Activated effector memory CD4-positive, alpha-beta T cell treated with anti-CD3 and anti-CD28 coated beads, Interleukin-2, amount 50 U/mL, for 16 hours (primary cell): Measurements from ENCODE around the gene FAM20C.

Experiments used
- DNase-seq: peaks from one replicate; pipeline ENCODE4 v3.0.0-alpha.2; 2020

FAM20C gene

GRCh38 chr7:261341-262250 lies 69.2 kb downstream of the FAM20C start:
- DNase-seq = peak; percentile 55

- peak; percentile 4 for DNase-seq
These were observed 69.8 kb downstream of the FAM20C start for GRCh38 chr7:262251-262572.

DNA sequence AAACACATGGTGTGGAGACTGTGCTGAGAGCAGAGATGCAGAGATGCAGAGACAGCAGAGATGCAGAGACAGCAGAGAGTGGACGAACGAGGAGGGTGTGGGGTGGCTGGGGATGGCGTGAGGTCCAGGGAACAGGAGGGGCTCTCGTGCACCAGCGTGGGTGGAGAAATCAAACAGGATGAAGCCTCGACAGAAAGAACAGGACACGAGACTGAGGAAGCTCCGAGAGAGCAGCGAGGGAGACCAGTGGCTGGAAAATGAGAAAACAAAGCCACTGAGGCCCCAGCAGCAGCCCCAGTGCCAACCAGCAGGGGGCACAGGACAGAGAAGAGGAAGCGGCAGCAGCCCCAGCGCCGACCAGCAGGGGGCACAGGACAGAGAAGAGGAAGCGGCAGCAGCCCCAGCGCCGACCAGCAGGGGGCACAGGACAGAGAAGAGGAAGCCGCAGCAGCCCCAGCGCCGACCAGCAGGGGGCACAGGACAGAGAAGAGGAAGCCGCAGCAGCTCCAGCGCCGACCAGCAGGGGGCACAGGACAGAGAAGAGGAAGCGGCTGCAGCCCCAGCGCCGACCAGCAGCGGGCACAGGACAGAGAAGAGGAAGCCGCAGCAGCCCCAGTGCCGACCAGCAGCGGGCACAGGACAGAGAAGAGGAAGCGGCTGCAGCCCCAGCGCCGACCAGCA lies 70.4 kb downstream of the FAM20C start:
- DNase-seq = peak; percentile 87

DNA sequence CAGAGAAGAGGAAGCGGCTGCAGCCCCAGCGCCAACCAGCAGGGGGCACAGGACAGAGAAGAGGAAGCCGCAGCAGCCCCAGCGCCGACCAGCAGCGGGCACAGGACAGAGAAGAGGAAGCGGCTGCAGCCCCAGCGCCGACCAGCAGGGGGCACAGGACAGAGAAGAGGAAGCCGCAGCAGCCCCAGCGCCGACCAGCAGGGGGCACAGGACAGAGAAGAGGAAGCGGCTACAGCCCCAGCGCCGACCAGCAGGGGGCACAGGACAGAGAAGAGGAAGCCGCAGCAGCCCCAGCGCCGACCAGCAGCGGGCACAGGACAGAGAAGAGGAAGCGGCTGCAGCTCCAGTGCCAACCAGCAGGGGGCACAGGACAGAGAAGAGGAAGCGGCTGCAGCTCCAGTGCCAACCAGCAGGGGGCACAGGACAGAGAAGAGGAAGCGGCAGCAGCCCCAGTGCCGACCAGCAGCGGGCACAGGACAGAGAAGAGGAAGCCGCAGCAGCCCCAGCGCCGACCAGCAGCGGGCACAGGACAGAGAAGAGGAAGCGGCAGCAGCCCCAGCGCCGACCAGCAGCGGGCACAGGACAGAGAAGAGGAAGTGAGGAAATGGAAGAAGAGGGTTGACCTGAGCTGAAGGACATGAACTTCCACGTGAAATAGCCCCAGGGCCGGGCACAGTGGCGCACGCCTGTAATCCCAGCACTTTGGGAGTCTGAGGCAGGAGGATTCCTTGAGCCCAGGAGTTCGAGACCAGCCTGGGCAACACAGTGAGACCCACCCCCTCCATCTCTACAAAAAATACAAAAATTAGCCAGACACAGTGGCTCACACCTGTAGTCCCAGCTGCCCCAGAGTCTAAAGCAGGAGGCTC lies 71.3 kb downstream of the FAM20C start:
- peak; percentile 67 for DNase-seq

DNA sequence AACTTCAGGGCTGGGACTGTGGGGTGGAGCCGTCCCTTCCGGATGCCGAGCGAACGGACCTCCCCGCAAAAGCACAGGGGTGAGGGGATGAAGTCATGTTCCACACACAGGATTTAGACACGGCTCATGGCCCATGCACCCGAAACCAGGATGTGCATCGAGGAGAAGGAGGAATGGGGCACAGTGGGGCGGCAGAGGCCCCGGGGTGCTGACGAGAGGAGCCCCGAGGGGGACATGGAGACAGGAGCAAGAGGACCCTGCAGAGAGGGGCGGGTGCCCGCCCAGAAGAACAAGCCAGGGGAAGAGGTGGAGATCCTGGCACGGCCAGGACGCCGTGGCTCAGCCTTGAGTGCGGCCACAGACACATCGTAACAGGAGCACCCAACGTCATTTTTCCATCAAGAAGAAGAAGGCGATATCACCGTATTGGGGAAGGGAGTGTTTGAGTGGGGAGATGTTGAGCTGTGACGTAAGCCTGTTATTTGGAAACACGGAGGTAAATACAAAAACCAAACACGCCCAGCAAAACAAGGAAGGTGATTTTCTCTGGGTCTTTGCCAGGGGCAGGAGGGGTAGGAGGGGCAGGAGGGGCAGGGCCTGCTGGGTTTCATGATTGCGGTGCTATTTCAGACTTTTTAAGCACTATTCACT lies 72.3 kb downstream of the FAM20C start:
- DNase-seq = peak; percentile 61

DNA sequence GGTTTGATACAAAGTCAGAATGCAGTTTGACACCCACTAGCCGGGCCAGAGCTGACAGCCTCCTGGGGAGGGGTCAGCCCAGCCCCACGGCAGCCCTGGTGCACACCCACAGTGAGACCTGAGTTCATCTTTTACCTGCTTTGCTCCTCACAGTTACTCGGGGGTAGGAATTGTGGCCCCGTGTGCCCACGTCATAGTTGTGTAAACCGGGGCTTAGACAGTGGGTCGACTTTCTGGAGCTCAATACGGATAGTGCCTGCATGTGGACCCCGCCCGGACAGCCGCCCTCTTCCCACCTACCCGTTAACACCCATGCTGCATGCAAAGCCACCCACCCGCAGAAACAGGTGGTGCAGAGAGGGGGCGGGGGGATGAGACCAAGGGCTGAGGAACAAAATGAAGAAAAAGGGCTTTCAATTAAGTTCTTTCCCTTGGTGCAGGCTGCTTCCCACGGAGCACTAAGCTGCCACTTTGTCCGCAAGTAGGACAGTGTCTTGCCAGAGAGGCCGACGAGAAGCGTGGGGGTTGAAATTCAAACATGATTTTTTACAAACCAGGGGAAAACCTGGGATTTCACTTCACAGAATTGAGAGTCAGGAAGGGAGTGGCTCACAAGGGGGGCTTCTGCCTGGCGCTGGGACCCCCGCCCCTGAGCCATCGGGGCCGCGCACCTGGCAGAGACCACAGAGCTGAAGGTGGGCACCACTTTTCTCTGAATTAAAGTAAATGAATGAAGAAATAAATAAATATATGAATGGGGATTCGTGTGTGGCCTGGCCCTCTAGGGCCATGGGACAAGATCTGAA lies 73.0 kb downstream of the FAM20C start:
- DNase-seq = peak; percentile 62

- DNase-seq = no peak
These were observed 73.9 kb downstream of the FAM20C start for GRCh38 chr7:265998-266850.

DNA sequence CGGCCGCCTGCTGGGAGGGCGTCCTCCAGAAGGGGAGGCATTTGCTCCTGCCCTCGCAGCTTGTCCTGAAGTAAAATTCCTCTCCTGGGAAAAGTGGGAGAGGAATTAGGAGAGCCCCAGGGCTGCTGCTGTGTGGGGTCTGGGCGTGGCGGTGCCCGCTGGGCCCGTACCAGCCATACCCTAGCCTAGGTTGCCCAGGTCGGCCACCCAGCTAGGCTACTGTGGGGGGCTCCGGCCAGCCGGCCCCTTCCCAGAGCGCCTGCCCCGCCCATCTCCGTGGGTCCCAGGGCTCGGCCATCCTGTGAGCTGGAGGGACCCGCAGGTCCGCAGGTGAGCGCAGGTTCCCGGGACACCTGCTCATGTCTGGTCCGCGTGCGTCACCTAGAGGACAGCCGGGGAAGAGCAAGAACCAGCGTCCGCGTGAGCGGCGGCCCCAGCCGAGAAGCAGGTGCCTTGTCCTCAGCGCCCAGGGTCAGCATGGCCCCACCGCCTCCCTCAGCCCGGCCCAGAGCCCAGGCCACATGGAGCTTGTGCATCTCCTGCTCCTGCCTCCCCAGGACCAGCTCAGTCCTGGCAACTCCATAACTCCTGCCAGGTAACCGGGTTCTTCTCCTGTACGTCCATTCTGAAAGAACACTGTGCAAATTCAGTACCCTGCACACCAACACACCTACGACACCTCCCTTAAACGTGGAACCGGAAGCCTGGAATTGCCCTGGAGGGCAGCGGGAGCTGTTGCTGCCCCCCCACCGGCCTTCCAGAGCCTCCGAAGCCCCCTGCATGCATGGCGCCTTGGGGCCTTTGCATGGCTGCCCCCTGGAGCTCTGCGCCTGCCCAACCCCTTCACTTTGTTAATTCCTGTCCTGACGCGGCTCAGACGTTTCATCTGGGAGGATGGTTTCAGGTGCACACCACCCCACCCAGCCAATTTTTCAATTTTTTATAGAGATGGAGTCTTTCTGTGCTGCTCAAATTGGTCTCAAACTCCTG lies 74.8 kb downstream of the FAM20C start:
- DNase-seq = peak; percentile 63

- peak; percentile 25 for DNase-seq
These were observed 76.6 kb downstream of the FAM20C start for GRCh38 chr7:268991-269390.

GRCh38 chr7:269721-270120 lies 77.3 kb downstream of the FAM20C start:
- no peak for DNase-seq

DNA sequence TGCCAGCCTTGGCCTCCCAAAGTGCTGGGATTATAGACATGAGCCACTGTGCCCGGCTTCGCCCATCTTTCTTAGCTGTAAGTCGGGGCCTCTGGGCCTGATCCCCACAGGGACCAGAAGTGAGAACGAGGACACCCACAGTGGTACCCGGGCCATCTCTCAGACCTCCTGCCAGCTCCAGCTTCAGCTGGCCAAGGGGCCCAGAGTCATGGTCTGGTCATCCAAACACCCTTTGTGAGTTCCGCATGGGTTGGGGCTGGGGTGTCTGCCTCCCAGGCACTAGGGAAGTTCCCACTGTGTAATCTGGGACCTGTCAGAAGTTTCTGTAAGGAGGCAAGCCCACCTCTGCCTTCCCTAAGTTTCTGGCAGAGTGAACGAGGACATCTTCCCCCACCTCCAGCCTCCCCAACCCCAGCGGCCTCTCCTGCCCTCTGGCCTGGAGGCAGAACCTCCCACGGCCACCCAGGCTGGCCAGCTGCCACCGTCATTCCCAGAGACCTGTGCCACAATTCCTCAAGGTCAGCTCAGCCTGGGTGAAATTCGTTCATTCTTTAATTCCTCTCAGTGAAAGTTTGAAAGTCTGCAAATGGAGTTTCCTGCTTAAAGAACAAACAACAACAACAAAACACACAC lies 78.1 kb downstream of the FAM20C start:
- peak; percentile 57 for DNase-seq

- DNase-seq = peak; percentile 25
These were observed 79.1 kb downstream of the FAM20C start for GRCh38 chr7:271266-272107.

GRCh38 chr7:272108-272615 lies 79.8 kb downstream of the FAM20C start:
- DNase-seq = no peak

DNA sequence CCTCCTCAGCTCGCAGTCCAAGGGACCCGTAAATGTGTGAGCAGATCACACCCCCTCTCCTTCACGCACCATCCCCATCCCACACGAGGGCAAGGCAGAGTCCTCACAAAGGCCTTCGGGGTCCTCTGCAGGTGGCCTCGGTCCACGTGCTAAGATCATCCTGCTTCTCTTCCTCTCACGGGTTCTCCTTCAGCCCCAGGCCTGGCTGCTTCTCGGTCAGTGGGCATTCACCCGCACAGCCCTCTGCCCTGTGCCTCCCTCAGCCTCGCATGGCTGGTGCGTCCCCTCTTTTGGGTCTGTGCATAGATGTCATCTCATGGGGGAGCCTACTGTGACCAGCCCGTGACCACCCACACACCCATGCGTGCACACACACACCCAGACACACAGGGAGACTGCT lies 80.3 kb downstream of the FAM20C start:
- peak; percentile 43 for DNase-seq

DNA sequence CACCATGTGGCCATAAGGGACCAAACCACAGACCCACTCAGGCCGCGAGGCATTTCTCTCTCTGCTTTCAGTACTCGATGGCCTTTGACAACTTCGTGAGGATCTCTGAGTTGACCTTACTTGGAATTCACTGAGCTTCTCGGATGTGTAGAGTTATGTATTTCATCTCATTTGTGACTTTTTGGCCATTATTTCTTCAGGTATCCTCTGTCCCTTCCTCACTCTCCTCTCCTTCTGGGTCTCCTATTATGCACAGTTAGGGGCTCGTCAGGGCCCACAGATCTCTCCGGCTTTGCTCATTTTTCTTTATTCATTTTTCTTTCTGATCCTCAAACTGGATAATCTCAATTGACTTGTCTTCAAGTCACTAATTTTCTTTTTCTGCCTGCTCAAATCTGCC lies 81.0 kb downstream of the FAM20C start:
- DNase-seq = peak; percentile 31

- DNase-seq = peak; percentile 2
These were observed 81.9 kb downstream of the FAM20C start for GRCh38 chr7:274266-274665.

GRCh38 chr7:276230-276835 lies 84.0 kb downstream of the FAM20C start:
- peak; percentile 53 for DNase-seq
